T-helper 2 cell (primary cell): ENCODE data around the gene CD4.

ENCODE experiments used
- DNase-seq, 5 experiments: peaks; one replicate each; pipeline versions ENCODE4 v3.0.0 to v3.0.0-alpha.2; 2012 to 2022

Gene CD4

DNA sequence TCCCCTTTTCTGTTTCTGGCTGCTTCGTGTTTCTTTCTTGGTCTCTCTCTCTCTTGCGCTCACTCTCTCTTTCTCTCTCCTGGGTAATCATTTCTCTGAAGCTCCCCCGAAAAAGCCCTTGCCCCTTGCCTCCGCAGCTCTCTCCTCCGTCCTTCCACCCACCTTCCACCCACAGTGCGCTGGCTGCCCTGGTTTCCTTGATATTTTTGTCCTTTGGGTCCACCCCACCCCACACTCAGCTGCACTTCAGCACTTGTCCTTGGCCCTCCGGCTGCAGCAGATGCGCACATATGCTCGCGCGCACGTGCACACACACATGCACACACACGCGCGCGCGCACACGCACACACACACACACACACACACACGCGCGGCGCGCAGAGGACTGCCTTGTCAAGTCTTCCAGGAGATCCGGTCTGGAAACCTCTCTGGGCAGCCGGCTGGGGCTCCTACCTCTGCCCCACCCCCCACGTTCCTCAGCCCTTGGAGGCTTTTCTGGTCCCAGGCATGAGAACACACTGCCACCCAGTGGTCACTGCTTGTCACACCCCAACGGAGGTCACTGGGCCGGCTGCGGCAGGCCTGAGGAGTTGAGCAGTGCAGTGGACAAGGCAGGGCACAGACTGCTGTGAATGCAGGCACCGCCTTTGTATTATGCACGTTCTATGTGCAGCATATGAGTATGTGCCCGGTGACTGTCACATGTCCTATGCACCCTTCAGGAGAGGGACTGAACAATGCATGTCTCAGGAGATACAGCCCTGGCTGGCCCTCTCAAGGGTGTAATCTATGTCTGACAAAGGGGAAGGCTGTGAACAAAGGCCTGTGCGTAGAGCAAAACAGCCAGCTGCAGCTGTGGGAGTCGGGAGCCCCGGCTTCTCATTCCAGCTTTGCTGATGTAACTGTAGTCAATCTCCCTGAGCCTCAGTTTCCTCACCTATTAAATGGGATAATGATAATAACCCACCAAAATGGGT, 10.5 kb upstream of the CD4 start:
- DNase-seq = peak; percentile 59 to 88 (median 79)

DNA sequence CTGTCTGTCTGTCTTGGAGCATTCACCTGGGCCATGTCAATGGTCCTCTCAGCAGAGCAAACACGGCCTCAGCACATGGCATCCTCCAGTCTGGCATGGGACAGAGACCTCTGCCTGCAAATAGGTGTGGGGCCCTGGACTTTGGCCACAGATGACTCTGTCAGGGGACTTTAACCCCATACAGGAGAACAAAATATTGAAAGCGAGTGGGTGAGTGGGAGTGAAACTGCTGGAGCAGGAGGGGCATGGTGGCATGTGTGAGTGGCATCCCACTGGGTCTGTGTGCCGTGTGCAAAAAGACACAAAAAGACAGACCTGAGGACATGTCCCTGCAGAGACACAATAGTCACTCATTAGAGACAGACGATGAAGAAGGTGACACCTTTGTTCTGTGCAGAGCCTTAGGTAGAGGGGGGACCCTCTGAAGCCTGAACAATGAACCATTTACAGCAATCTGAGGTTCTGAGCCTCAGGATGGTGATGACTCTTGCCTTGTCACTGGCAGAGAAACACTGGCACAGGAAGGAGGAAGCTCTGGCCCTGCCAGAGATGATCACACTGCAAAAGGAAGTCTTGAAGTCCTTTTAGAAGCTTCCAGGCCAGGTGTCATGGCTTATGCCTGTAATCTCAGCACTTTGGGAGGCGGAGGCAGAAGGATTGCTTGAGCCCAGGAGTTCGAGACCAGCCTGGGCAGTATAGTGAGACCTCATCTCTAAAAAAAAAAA, 9.5 kb upstream of the CD4 start:
- peak in 1 of 5 experiments; percentile 22 for DNase-seq

DNA sequence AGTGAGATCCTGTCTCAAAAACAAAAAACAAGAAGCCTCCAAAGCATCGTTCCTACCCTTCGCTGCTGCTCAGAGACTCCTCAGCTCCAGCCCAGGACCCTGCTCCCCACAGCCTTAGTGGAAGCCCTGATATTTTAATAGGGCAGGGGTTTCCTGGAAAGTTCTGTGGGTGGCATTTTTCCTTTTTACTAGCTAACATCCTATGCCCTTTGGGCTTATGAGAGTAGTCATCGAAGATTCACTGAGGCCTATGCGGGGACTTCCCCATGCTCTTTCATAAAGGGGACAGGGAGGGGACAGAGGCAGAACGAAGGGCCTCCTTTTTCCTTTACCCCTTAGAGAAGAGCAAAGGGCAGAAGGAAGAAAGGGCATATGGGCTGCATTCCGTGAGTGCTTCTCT, 8.8 kb upstream of the CD4 start:
- DNase-seq = no peak

DNA sequence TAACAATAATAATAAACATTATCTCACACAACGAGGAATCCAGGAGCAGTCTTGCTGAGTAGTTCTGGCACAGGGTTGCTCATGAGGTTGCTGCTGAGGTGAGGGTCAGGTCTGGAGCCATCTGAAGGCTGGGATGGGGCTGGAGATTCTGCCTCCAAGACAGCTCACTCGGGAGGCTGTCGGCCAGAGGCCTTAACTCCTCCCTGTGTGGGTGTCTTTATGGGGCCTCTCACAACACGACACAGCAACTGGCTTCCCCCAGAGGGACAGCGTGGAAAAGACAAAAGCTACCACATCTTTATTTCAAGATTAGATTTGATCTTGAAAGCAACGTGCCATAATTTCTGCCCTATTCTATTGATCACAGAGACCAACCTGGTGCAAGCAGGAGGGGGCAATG, 7.2 kb upstream of the CD4 start:
- no peak for DNase-seq

GRCh38 chr12:6782850-6783566, 6.3 kb upstream of the CD4 start:
- DNase-seq = no peak

DNA sequence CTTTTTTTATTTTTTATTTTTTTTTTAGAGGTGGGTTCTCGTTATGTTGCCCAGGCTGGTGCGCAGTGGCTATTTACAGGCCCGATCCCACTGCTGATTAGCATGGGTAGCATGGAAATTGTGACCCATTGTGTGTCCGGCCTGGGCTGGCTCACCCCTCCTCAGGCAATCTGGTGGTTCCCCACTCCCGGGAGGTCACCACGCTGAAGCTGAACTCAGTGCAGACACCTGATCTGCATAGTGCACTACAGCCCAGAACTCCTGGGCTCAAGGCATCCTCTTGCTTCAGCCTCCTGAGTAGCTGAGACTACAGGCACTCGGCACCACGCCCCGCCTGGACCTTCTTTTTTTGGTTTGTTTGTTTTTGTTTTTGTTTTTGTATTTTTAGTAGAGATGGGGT, 5.5 kb upstream of the CD4 start:
- no peak for DNase-seq

DNA sequence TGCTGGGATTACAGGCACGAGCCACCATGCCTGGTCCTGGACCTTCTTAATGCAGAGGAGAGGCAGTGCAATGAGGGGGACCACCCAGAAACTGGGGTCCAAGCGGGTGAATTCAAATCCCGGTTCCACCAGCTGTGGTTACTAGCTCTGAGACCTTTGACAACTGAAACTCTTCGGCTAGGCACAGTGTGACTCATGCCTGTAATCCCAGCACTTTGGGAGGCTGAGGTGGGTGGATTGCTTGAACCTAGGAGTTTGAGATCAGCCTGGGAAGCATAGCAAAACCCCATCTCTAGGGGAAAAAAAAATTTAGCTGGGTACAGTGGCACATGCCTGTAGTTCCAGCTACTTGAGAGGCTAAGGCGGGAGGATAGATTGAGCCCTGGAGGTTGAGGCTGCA, 5.0 kb upstream of the CD4 start:
- no peak for DNase-seq

DNA sequence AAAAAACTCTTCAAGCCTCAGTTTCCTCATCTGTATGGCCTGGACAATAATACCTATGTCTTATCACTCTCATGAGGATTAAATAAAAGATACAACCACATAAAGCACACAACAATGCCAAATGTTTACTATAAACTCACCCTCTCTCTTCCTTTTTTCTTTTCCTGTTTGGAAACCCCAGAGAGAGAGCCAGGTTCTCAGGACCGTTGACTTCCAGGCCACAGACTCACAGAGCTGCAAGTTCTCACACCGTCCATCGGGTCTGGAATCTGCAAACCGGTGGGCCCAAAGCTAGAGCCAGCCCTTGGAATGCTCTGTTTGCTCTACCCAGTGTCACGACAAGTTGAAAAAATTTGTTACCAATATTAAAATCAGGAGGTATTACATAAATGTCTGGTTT, 4.6 kb upstream of the CD4 start:
- DNase-seq = no peak

GRCh38 chr12:6786416-6787094, 2.8 kb upstream of the CD4 start:
- peak in 1 of 5 experiments; percentile 69 for DNase-seq

DNA sequence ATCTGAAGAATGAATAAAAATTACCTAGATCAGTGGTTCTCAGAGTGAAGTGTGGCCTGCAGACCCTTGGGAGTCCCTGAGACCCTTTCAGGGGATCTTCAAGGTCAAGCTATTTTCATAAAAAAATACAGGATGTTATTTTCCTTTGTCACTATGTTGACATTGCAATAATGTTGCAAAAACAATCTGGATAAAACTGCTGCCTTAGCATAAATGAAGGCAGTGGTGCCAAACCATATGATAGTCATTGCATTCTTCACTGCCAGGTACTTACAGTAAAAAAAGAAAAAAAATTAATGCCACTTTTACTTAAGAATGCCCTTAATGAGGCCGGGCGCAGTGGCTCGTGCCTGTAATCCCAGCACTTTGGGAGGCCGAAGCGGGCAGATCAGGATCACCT, 2.0 kb upstream of the CD4 start:
- peak in 1 of 5 experiments; percentile 30 for DNase-seq

DNA sequence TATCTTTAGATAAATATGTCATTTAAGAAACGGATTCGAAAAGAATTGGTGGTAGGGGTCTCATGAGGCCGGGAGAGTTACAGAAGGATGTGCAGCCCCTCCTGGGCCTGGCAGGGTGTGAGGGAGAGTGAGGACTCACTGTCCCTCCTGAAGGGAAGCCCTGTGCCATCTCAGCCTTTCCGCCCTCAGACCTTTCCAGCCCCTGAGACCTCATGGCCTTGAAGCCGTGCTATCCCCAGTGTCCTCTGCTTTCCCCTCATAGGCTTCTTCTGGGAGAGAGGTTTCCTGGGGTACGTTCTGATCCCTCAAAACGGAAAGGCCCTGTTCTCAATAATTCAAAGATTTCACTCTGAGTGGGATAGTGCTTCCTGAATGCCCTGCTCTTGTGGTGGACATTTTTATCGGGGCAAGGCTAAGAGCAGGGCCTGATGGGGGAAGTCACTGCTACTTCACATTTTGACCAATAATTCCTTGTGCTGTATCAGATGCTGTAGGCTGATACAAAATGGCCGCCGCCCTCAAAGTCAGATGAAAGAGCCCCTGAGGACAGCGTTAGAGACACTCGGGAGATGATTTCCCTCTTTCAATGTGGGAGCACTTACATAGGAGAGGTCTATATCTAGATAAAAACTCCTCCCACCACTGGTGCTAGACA, 1.3 kb downstream of the CD4 start:
- DNase-seq = peak in 3 of 5 experiments; percentile 35 to 82 (median 43)

GRCh38 chr12:6791931-6792520, 2.7 kb downstream of the CD4 start:
- DNase-seq = peak in 1 of 5 experiments; percentile 25

GRCh38 chr12:6792522-6793201, 3.3 kb downstream of the CD4 start:
- DNase-seq = peak in 2 of 5 experiments; percentile 36 to 80

- DNase-seq = no peak
Measured at GRCh38 chr12:6795088-6795487, 5.8 kb downstream of the CD4 start.

DNA sequence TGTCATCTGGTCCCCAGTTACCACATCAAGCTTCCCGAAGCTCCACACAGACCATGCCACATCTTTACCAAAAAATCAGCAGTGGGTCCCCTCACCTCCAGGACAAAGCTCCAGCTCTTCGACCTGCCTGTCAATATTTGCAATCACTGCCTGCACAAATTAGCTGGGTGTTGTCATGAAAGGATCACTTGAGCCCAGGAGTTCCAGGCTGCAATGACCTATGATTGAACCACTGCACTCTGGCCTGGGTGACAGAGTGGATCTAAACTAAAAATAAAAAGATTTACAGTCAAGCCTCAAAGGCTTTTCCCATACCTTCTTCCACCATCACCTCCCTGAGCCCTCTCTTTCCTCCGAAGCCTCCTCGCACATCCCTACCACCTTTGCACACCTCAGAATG, 7.2 kb downstream of the CD4 start:
- no peak for DNase-seq

- no peak for DNase-seq
Measured at GRCh38 chr12:6799147-6799546, 9.8 kb downstream of the CD4 start.

DNA sequence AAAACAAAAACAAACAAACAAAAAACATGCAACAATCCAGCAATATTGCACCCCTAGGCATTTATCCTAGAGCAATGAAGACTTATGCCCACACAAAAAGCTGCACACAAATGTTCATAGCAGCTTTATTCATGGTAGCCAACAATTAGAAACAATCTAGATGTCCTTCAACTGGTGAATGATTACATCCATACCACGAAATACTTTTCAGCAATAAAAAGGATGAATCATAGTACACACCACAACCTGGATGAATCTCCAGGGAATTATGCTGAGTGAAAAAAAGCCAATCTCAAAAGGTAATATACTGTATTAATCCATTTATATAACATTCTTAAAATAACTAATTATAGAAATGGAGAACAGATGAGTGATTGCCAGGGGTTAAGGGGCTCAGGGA, 17.8 kb downstream of the CD4 start:
- no peak for DNase-seq

DNA sequence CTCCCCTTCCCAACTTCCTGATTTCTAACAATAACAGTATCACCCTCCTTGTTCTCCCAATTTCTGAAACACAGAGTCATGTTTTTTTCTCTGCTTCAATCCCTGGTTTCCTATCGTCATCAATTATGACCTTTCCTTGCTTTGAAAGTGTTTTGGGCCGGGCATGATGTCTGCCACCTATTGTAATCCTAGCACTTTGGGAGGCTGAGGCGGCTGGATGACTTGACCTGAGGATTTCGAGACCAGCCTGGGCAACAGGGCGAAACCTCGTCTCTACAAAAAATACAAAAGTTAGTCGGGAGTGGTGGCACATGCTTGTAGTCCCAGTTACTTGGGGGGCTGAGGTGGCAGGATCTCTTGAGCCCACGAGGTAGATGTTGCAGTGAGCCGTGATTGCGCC, 19.7 kb downstream of the CD4 start:
- DNase-seq = no peak

DNA sequence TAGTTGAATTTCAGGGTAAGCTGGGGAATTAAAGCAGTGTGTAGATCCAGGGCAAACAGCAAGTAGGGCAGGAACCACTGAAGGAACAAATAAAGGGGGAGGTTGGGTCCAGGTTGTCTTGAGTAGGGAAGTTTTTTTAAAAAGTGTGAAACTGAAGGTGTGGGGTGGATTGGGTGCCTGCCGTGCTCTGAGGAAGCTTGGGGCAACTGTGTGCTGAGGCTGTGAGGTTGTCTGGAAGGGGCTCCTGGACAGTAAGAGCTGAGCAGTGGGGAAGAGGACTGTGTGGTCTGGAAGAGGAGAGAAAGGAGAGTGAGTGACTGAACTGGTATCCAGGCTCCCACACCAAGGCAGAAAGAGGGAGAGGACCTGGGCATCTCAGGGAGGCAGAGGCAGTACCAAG, 21.4 kb downstream of the CD4 start:
- DNase-seq = no peak

DNA sequence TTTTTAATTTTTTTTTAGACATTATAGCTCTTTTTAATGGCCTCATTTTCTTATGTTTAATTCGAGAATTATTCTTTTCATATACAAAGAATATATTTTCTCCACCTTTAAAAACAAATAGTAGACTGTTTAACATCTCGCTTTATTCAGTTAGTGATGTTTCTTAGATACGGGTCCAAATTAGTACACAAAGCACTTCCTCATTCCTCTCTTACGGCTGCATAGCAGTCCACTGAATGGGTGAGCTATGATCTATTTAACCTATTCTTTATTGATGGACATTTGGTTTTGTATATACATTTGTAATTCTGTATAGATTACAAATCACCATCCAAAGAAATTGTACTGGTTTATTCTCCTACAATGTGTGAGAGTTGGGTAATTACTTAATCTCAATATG, 24.0 kb downstream of the CD4 start:
- no peak for DNase-seq

GRCh38 chr12:6816598-6816997, 27.3 kb downstream of the CD4 start:
- DNase-seq = no peak
